Fibroblast of villous mesenchyme (primary cell): ENCODE measurements around the gene NTM. TPM values are rescaled to one million over a fixed set of nuclear protein-coding genes. Genes with fewer than 3 reads are reported as not detected.

Experiments used
- DNase-seq: peaks from one replicate; pipeline ENCODE4 v3.0.0-alpha.2; 2010; ENCODE audit warnings: low read depth
- H3K4me3 ChIP-seq: 2 replicates; pipeline ENCODE4 v1.5.1; 2011; ENCODE audit warnings: low read depth, mild to moderate bottlenecking, low read length
- total RNA-seq: library from RNA; depleted of rRNA; stranded (reverse); fragments of >200 nt; gene quantifications from 2 replicates; pipeline ENCODE4 v1.2.3, GENCODE V29; 2012
- TF ChIP-seq, protein P1 (sequence below): IDR thresholded peaks from 2 replicates; pipeline ENCODE4 v1.5.1; 2012; ENCODE audit warnings: low read depth, mild to moderate bottlenecking, low read length; ENCODE audit not compliant: insufficient read depth

NTM gene
- total RNA-seq, 1 donor, result 7.3 TPM

GRCh38 chr11:131386408-131386807, 16.0 kb downstream of the NTM start:
- no peak for DNase-seq
- no peak overlapping the region for H3K4me3 ChIP-seq
- TF ChIP-seq, protein P1, sequence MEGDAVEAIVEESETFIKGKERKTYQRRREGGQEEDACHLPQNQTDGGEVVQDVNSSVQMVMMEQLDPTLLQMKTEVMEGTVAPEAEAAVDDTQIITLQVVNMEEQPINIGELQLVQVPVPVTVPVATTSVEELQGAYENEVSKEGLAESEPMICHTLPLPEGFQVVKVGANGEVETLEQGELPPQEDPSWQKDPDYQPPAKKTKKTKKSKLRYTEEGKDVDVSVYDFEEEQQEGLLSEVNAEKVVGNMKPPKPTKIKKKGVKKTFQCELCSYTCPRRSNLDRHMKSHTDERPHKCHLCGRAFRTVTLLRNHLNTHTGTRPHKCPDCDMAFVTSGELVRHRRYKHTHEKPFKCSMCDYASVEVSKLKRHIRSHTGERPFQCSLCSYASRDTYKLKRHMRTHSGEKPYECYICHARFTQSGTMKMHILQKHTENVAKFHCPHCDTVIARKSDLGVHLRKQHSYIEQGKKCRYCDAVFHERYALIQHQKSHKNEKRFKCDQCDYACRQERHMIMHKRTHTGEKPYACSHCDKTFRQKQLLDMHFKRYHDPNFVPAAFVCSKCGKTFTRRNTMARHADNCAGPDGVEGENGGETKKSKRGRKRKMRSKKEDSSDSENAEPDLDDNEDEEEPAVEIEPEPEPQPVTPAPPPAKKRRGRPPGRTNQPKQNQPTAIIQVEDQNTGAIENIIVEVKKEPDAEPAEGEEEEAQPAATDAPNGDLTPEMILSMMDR, result no peak

DNA sequence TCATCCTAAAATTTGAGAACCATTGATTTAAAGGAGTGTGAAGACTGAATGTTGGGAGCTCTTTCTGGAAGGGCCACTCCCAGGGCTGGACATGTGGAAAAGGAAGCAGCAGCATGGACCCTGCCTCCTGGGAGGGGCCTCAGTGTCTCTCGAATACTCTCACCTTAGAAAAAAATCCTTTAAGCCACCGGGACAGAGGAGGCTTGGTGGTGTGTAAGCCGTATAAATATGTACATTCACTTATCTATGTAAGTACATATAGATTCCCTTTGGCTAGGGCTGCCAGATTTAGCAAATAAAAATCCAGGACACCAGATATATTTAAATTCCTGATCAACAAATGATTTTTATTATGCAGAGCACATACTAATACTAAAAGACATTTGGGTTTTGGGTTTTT, 17.6 kb downstream of the NTM start:
- no peak overlapping the region for H3K4me3 ChIP-seq
- DNase-seq, result no peak
- TF ChIP-seq, protein P1, result no peak

GRCh38 chr11:131389582-131389981, 19.2 kb downstream of the NTM start:
- no peak overlapping the region for H3K4me3 ChIP-seq
- TF ChIP-seq, protein P1, result no peak
- DNase-seq, result no peak

GRCh38 chr11:131391176-131391575, 20.8 kb downstream of the NTM start:
- no peak overlapping the region for H3K4me3 ChIP-seq
- TF ChIP-seq, protein P1, result no peak
- no peak for DNase-seq

DNA sequence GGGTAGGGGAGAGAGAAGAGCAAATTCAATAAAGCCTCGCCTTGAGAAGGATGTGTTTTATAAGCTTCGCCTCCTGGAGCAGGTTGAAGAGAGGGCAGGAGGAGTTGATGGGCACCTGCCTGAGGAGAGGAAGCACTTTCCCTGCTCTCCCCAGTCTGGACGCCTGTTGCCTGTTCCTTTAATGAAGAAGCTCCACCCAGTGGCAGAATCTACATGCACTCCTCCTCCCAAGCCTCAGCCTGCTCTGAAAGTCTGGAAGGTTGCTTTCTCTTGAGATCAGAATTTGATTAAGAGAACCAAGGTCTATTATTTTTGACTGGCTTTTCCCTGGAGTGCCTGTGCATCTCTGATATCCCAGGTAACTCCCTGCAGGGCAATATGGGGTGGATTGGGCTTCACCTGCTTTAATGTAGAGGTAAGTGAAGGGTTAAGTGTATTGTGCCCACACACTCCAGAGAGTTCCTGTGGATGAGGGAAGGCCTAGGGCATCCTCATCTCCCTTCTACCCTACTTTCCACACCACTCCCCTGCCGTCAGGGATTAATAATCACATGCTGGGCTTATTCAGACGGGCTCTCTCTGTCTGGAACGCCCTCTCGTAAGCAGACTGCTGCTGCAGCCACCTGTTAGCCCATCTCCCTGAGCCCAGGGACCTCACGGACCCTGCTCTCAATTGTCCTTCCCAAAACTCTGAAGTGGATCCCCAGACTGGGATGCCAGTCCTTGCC, 22.3 kb downstream of the NTM start:
- DNase-seq, result no peak
- H3K4me3 ChIP-seq, result no peak overlapping the region
- TF ChIP-seq, protein P1, result no peak

GRCh38 chr11:131393691-131394090, 23.3 kb downstream of the NTM start:
- TF ChIP-seq, protein P1, result no peak
- DNase-seq, result no peak
- H3K4me3 ChIP-seq, result no peak overlapping the region

DNA sequence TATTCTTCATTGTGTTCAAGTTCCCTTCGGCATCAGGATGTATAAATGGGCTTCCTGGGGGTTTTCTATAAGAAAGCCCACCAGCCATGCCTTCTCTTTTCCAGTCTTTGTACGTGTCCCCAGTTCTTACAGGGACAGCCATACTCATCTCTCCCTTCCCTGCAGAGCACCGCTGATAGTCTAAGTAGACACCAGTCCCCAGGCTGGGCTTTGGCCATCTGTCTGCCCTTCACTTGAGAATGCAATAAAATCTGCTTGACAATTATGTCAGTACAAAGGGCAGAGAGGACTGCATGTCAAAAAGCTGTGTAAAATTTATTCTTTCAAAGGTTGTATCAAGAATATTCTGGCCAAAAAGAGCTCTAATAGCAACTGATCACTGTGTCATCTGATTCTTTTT, 27.3 kb downstream of the NTM start:
- no peak overlapping the region for H3K4me3 ChIP-seq
- no peak for DNase-seq
- TF ChIP-seq, protein P1, result no peak
